B cell (primary cell): Measurements from ENCODE around the gene HS3ST5. TPM values are rescaled to one million over a fixed set of nuclear protein-coding genes. Genes with fewer than 3 reads are reported as not detected.

ENCODE experiments used
- ATAC-seq: fragments of 200-7000 bp; cut with Tn5 transposase; one replicate; pipeline ENCODE4 v1.10.0; 2021; ENCODE audit warnings: low read depth, mild to moderate bottlenecking, moderate number of reproducible peaks, moderate library complexity
- CTCF ChIA-PET: fragments of 350-600 bp; sonication (Branson Sonifier 250); formaldehyde crosslinking; loops from one replicate; lab custom pipeline; 2021; ENCODE audit warnings: antibody characterized with exemption, inconsistent platforms; lab: Charles Lee
- POLR2A ChIA-PET: fragments of 350-600 bp; sonication (Branson Sonifier 250); formaldehyde crosslinking; loops from one replicate; lab custom pipeline; 2021; ENCODE audit warnings: antibody characterized with exemption; lab: Charles Lee
- DNase-seq: peaks from one replicate; pipeline ENCODE4 v3.0.0; 2013
- H2AFZ ChIP-seq: 2 replicates; pipeline ENCODE4 v1.6.1; 2012; ENCODE audit warnings: mild to moderate bottlenecking, low read depth, low read length; ENCODE audit not compliant: insufficient read depth, poor library complexity, severe bottlenecking
- H3K27ac ChIP-seq, 2 donors: 1 replicate in 1 of 2; 2 replicates in 1 of 2; pipeline ENCODE4 v1.5.1; 2012 to 2013; ENCODE audit warnings: low read length in 2 of 2, mild to moderate bottlenecking in 2 of 2, moderate library complexity in 1 of 2
- H3K27me3 ChIP-seq, 4 experiments: fragments of 200-600 bp in 1 of 4; sonication (generic) in 1 of 4; replicated peaks in 1 of 4; 1 replicate in 2 of 4; 2 replicates in 2 of 4; pipeline versions ENCODE4 v1.6.1 to v1.7.0; 2013 to 2016; ENCODE audit warnings: low read length in 3 of 4, mild to moderate bottlenecking in 2 of 4, mixed read lengths in 1 of 4, moderate library complexity in 1 of 4; ENCODE audit not compliant: insufficient read depth in 4 of 4, control insufficient read depth in 3 of 4; ENCODE audit errors: control extremely low read depth in 1 of 4
- H3K36me3 ChIP-seq, 2 experiments: replicated peaks in 1 of 2; 1 replicate in 1 of 2; 2 replicates in 1 of 2; pipeline versions ENCODE4 v1.6.1 to v1.7.1; 2013; ENCODE audit warnings: low read length in 1 of 2; ENCODE audit not compliant: insufficient read depth in 2 of 2, control insufficient read depth in 1 of 2; ENCODE audit errors: control extremely low read depth in 1 of 2, extremely low read depth in 1 of 2
- H3K4me1 ChIP-seq, 2 donors: fragments of 200-600 bp in 1 of 2; sonication (generic) in 1 of 2; 1 replicate in 1 of 2; 2 replicates in 1 of 2; pipeline versions ENCODE4 v1.5.1 to v1.6.1; 2013 to 2017; ENCODE audit warnings: low read length in 2 of 2; ENCODE audit not compliant: control insufficient read depth in 2 of 2, insufficient read depth in 2 of 2
- H3K4me2 ChIP-seq: replicated peaks from 2 replicates; pipeline ENCODE3; 2012; ENCODE audit warnings: mild to moderate bottlenecking, low read depth, low read length; ENCODE audit not compliant: poor library complexity, severe bottlenecking
- H3K4me3 ChIP-seq, 5 experiments: fragments of 200-600 bp in 1 of 5; sonication (generic) in 1 of 5; 1 replicate in 3 of 5; 2 replicates in 2 of 5; pipeline versions ENCODE4 v1.5.1 to v1.7.0; 2011 to 2016; ENCODE audit warnings: low read length in 4 of 5, mild to moderate bottlenecking in 4 of 5, low read depth in 2 of 5, control low read depth in 1 of 5, moderate library complexity in 1 of 5; ENCODE audit not compliant: insufficient read depth in 1 of 5; ENCODE audit errors: control extremely low read depth in 1 of 5, extremely low read depth in 1 of 5
- H3K79me2 ChIP-seq: fragments of 200-600 bp; sonication (generic); one replicate; pipeline ENCODE4 v1.6.0; 2016; ENCODE audit warnings: low read length; ENCODE audit not compliant: control insufficient read depth, insufficient read depth
- H3K9ac ChIP-seq: fragments of 200-600 bp; sonication (generic); 2 replicates; pipeline ENCODE4 v1.6.1; 2017; ENCODE audit warnings: mild to moderate bottlenecking, low read length, moderate library complexity
- H3K9me3 ChIP-seq, 3 donors: one replicate each; pipeline versions ENCODE4 v1.6.1 to v1.7.1; 2013; ENCODE audit warnings: low read length in 2 of 3; ENCODE audit not compliant: control insufficient read depth in 2 of 3, insufficient read depth in 1 of 3; ENCODE audit errors: control extremely low read depth in 1 of 3
- H4K20me1 ChIP-seq: 2 replicates; pipeline ENCODE4 v1.6.0; 2012; ENCODE audit warnings: mild to moderate bottlenecking, low read length; ENCODE audit not compliant: insufficient read depth, control insufficient read depth, poor library complexity, severe bottlenecking
- H3K27ac Mint-ChIP-seq: one replicate; pipeline ENCODE4 v1.8.0; 2021; ENCODE audit warnings: mixed read lengths
- H3K27me3 Mint-ChIP-seq: one replicate; pipeline ENCODE4 v1.8.0; 2021; ENCODE audit warnings: mixed read lengths
- H3K4me1 Mint-ChIP-seq: one replicate; pipeline ENCODE4 v1.8.0; 2021; ENCODE audit warnings: mixed read lengths
- H3K4me3 Mint-ChIP-seq: one replicate; pipeline ENCODE4 v1.8.0; 2021; ENCODE audit warnings: mixed read lengths
- H3K9me3 Mint-ChIP-seq: one replicate; pipeline ENCODE4 v1.8.0; 2022; ENCODE audit warnings: mixed read lengths; ENCODE audit not compliant: insufficient read depth
- CTCF ChIP-seq: fragments of 200-600 bp; IDR thresholded peaks from one replicate; pipeline ENCODE4 v1.8.0; 2022; ENCODE audit warnings: antibody characterized with exemption, mild to moderate bottlenecking
- EZH2 ChIP-seq: IDR thresholded peaks from 2 replicates; pipeline ENCODE4 v1.6.1; 2012; ENCODE audit warnings: borderline replicate concordance, low read depth, mild to moderate bottlenecking, moderate library complexity, low read length; ENCODE audit not compliant: insufficient read depth, poor library complexity, severe bottlenecking
- WGBS: methylation state at CpG from one replicate; pipeline ENCODE4 v1.1.5; 2013; ENCODE audit warnings: missing lambda C conversion rate; ENCODE audit not compliant: insufficient coverage; 5-methylcytosine and 5-hydroxymethylcytosine counted together
- intact Hi-C: fragments of 100-400 bp; cut with micrococcal nuclease; formaldehyde crosslinking; loops from one replicate; pipeline ENCODE4 v1.10.0; 2022
- polyA plus RNA-seq: library from polyadenylated mRNA; depleted of rRNA; stranded (reverse); fragments of >200 nt; gene quantifications from 2 replicates; pipeline ENCODE4 v1.2.3, GENCODE V29; 2012
- total RNA-seq, 2 donors: library from RNA; stranded (reverse); fragments of 120-200 nt in 1 of 2; gene quantifications; 1 replicate in 1 of 2; 2 replicates in 1 of 2; pipeline versions ENCODE4 v1.2.3 to v1.2.4, GENCODE V29; 2013 to 2022

Gene HS3ST5
- total and polyA plus RNA-seq, 2 donors (not counting 1 experiment from before 2014, with no cell fraction given) = not detected

DNA sequence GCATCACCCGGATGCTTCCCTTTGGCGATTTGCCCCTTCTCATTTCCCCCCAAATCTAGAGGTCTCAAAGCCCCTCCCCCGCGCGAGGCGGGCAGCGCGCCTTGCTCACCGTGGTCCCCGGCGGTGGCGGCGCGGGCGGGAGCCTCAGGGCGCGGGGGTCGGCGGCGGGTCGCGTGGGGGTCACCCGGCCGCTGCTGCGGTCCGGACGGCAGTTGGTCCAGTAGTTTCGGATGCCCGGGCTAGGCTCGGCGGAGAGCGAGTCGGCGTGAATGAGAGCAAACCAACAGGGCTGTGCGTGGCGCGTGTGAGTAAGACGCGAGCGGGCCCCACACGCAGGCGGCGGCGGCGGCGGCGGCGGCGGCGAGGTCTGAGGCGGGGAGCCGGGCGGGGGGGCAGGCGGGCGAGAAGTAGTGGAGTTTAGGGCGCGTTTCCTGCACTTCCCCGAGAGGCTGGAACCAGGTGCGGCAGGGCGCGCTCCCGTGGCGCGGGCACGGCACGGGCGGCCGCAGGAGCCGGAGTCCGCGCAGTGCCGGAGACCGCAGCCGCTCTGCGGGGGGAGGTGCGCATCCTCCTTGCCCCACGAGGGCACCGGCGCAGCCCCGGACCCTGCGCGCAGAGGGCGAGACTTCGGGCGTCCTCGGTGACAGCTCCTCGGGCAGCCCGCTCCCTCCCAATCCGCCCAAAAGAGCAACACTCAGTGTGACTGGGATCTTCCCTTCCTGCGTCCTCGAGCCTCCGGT, 567 bp downstream of the HS3ST5 start:
- TF ChIP-seq EZH2 (no peak), CTCF (no peak)
- 3% methylated on average over 92 of the region's 92 CpGs for WGBS
- peaks cover 38% of the 10 kb centered on the region for H3K27me3 Mint-ChIP-seq
- Histone ChIP-seq H2AFZ (no peak overlapping the region), H3K4me3 (no peak overlapping the region), H3K27me3 (peaks cover 0 to 10% (median 4%) of the 10 kb centered on the region in 4 experiments), H3K9ac (no peak overlapping the region), H4K20me1 (no peaks in the 10 kb centered on the region), H3K4me2 (no peak overlapping the region), H3K4me1 (no peaks in the 10 kb centered on the region), H3K9me3 (no peaks in the 10 kb centered on the region), H3K79me2 (no peaks in the 10 kb centered on the region), H3K27ac (no peak overlapping the region), H3K36me3 (no peaks in the 10 kb centered on the region)
- H3K9me3 Mint-ChIP-seq = no peaks in the 10 kb centered on the region
- ChIA-PET CTCF (no interaction called here), POLR2A (no interaction called here)
- peak; percentile 5 for DNase-seq
- H3K4me3 Mint-ChIP-seq = no peak overlapping the region
- ATAC-seq = no peak
- H3K27ac Mint-ChIP-seq = no peak overlapping the region
- intact Hi-C loops = no loop called here
- H3K4me1 Mint-ChIP-seq = peaks cover 8% of the 10 kb centered on the region

DNA sequence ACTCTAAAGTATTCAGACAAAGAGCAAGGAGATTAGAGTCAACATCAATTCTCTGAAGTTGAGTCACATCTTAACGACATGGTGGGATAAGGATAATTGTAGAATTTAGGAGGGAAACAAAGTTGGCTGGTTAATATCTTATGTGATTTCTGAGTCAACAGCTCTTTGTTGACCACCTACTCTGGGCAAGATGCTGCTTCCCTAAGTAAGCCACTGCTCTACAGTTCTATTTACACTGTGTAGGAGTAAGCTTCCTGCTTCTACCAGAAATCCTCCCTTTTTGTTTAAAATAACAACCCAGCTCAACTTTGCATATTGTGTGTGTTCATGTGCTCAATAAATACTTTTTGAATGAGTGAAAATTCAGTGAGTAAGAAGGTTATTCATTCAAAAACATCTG, 3.1 kb downstream of the HS3ST5 start:
- Histone ChIP-seq H3K36me3 (no peaks in the 10 kb centered on the region), H2AFZ (no peak overlapping the region), H3K4me2 (no peak overlapping the region), H3K27ac (no peak overlapping the region), H3K9me3 (no peaks in the 10 kb centered on the region), H4K20me1 (no peaks in the 10 kb centered on the region), H3K4me3 (no peak overlapping the region), H3K9ac (no peak overlapping the region), H3K79me2 (no peaks in the 10 kb centered on the region), H3K4me1 (no peaks in the 10 kb centered on the region), H3K27me3 (peaks cover 0 to 10% (median 4%) of the 10 kb centered on the region in 4 experiments)
- intact Hi-C loops = no loop called here
- TF ChIP-seq CTCF = no peak
- no peak for TF ChIP-seq EZH2
- ATAC-seq (no peak), DNase-seq (no peak)
- CTCF ChIA-PET = no interaction called here
- 60% methylated on average over 1 of the region's 1 CpG for WGBS
- H3K4me1 Mint-ChIP-seq = peaks cover 8% of the 10 kb centered on the region
- H3K27ac Mint-ChIP-seq = no peak overlapping the region
- H3K27me3 Mint-ChIP-seq = peaks cover 32% of the 10 kb centered on the region
- H3K4me3 Mint-ChIP-seq = no peak overlapping the region
- H3K9me3 Mint-ChIP-seq = no peaks in the 10 kb centered on the region
- POLR2A ChIA-PET = no interaction called here
